NCI-H2196 treated with DMSO at 0.1 percent for 48 hours (cell line): ENCODE measurements around the gene KMT2A.
"Not testable (repeated sequence)": the region's sequence is repeated elsewhere in the genome, so short reads cannot be mapped to it uniquely, and the experiment has no call there.

Source experiments
- DNase-seq: peaks from one replicate; lab custom pipeline; 2025; ENCODE audit not compliant: unreplicated experiment; lab: John Stamatoyannopoulos, UW

KMT2A gene

DNA sequence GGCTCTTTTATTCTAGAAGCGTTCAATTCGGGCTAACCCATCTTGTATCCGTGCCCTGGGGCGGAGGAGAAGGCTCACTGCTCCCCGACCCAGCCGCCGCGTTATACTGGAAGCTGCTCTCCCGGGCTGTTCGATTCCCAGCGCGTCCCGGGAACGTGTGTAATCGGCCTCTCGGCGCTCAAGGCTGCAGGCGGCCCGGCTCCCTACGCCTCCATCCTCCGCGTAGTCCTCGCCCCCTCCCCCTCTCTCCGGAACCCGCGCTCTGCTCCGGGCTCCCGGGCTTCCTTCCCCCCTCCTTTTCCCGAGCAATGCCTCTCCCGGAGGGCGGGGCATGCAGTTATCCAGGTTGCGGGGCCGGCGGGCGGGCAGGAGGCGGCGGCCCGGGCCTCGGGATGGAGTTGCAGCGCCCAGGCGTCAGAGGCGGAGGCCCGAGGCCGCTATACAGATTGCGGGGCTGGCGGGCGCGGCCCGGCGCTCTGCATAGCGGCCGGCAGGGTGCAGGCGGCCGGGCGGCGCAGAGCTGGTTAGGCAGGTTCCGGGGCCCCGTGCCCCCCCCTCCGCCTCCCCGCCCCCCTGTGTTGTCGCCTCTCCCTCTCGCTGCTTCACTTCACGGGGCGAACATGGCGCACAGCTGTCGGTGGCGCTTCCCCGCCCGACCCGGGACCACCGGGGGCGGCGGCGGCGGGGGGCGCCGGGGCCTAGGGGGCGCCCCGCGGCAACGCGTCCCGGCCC is at the start of gene KMT2A:
Gene KMT2A, plus strand, starts transcription at position 600 of the 732 bp plus-strand sequence. Its CDS starts 21 bp downstream, at position 621.
- DNase-seq = peak; percentile 95

GRCh38 chr11:118396097-118396501 is 40.2 kb upstream of the KMT2A start:
- DNase-seq = no peak

GRCh38 chr11:118397448-118397847 is 38.8 kb upstream of the KMT2A start:
- no peak for DNase-seq

GRCh38 chr11:118398791-118399559 is 37.3 kb upstream of the KMT2A start:
- DNase-seq = no peak

DNA sequence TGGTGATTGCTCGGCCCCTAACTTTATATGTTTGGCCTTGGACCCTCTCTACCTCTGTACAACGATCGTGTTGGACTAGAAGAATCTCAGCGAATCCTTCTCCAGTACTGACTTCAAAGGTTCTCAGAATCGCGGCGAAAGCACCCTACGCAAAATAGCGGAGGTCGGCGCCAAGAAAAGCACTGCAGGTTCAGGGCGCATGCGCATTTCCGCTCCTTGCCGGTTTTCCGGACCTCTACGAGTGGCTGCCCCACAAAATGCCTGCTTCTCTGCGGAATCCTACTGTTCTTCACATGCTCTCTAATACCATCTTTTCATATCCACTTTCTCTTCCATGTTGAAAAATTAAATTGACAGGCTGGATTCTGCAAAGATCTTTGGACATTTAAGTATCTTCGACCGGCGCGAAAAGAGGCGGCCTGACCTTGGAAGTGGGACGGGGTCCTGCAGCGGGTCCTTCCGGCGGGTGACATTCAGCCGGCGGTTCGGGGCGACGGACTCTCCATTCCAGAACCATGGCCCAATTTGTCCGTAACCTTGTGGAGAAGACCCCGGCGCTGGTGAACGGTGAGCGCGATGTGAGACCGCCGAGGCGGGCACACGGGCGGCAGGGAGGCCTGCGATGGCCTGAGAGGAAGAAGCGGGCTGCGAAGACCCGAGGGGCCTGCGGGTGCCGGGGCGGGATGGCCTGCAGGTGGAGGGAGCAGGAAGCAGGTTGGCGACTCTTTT is 35.0 kb upstream of the KMT2A start, which contains the start of gene ATP5MG:
Gene ATP5MG, plus strand, starts transcription at position 456 of the 729 bp plus-strand sequence. Its CDS starts 60 bp downstream, at position 516.
- DNase-seq = peak; percentile 93

GRCh38 chr11:118401880-118402590 is 34.3 kb upstream of the KMT2A start:
- DNase-seq = no peak

DNA sequence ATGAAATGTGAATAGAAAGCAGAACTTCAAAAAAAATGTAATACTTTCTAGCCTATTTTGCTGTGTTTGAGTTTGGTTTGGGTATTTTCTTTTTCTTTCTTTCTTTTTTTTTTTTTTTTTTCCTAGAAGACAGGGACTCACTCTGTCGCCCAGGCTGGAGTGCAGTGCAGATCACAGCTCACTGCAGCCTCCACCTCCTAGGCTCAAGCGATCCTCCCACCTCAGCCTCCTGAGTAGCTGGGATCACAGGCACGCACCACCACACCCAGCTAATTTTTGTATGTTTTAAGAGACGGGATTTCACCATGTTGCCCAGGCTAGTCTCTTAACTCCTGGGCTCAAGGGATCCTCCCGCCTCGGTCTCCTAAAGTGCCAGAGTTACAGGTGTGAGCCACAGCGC is 33.7 kb upstream of the KMT2A start:
- not testable (repeated sequence) for DNase-seq

GRCh38 chr11:118406599-118407166 is 29.6 kb upstream of the KMT2A start:
- DNase-seq = peak; percentile 56

DNA sequence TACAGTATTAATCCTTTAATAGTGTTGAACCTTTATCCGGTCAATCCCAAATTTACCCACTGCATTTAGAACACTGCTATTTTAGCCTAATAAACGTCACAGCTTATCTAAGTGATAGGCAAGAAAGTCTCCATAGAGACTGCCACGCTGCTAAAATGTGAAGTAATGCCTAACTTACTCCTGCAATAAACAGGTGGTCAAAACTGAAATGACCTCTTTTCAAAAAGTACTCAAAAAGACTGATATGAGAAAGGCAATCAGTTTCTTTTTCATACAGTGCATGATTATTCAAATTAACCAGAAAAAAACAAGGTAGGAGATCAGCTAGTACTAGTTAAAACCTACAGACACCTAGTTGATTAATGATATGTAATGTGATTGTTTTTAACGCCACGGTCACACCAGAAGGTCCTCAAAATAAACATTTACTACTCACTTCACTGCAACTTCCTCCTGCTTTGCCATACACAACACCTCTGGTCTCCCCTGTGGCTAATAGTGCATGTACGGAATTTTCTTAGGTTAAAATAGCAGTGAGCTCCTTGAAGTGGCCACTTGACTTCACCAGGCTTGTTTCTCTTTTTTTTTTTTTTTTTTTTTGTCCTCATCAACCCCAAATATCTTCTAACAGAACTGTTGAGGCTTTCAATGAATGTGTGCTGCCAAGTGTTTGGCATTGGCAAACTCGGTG is 26.1 kb upstream of the KMT2A start:
- DNase-seq = no peak

DNA sequence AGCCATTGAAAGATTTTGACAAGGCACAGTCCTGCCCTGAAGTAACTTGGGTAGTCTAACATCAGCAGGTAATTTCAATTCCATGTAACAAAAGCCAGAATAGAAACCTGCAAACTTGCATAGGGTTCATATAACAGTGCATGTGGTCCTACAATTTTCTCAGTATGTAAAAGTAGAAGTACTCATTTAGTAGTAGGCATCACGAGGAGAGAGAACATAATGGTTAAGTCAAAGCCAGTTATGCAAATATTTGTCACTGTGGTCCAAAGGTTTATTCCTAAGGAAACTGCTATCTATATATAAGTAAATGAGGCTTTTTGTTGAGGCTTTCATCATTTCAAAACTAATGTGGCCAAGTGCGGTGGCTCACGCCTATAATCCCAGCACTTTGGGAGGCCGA is 24.8 kb upstream of the KMT2A start:
- DNase-seq = no peak

DNA sequence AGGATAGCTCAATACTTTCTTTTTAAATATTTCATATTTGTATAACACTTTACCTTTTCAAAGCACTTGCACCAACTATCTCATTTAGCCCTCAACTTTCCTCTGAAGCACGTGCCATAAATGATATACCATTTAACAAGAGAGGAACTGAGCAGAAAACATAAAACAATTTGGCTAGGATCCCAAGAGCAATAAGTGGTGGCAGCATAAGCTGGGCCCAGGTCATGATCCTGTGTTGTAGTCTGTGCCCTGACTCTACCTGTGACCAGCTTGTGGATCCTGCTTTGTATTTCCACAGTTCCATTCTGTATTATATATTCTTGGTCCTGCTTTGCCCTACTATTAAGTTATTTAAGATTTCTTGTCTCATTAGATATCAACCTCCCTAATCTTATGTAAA is 23.4 kb upstream of the KMT2A start:
- no peak for DNase-seq

GRCh38 chr11:118415062-118415738 is 21.1 kb upstream of the KMT2A start:
- DNase-seq = no peak

DNA sequence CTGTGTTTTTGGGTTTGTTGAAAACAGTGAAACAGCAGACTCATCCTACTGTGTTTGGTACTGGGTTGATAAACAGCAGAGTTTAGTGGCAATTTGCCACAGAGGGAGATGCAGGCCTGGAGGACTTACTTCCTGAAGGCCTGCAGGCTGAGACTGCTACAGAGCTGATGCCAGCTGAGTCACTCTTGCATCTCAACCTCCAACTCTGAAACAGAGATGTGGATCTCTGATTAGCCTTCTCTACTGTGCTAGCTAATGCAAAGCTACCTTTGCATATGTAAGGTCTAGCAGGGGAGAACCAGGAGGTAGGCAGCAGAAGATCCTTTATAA is 20.6 kb upstream of the KMT2A start:
- DNase-seq = peak; percentile 69

DNA sequence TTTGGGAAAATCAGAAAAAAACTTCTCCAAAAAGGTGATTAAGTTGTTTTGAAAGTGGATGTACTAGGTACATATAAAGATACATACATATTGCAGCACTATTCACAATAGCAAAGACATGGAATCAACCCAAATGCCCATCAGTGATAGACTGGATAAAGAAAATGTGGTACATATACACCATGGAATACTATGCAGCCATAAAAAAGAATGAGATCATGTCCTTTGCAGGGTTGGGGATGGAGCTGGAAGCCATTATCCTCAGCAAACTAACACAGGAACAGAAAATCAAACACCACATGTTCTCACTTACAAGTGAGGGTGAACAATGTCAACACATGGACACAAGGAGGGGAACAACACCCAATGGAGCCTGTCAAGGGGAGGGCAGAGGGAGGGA is 19.4 kb upstream of the KMT2A start:
- not testable (repeated sequence) for DNase-seq

DNA sequence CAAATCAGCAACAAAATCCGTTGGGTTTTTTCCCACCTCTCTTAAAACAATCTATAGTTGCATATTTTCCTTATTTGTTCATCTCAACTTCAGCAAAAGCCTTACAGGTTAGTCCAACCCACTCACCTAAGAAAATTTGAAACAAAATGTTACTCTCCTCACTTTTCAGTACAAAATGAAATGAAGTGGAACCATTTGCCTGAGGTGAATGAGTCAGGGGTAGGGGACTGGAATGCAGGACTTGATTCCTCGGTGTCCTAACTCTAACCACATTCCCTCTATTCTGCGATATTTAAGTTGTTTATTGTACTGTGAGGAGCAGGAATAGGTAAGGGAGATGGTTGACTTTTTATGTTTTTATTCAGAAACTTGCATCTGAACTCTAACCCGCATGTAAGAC is 18.5 kb upstream of the KMT2A start:
- DNase-seq = no peak

- no peak for DNase-seq
Observed at GRCh38 chr11:118418766-118419165, 17.5 kb upstream of the KMT2A start.

- DNase-seq = no peak
Observed at GRCh38 chr11:118427707-118428106, 8.6 kb upstream of the KMT2A start.

- DNase-seq = no peak
Observed at GRCh38 chr11:118430956-118431355, 5.3 kb upstream of the KMT2A start.

DNA sequence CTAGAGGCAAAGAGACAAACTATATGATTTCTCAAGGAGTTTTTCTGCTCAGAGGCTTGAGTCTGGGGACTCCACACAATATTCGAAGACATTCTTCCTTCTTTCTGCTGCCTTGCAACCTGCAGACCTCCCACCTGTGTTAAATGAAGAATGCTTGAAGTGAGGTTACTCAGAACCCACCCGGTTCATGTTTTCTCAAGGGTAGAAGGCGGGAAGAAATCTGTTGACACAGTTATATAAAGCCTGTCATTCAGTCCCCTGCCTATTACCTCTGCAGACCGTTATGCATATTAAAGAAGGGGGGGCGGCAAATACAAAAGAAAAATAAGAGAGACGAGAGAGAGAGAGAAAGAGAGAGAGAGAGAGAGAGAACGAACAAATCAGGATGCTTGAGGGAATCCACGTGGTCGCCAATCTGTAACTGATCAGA is 2.2 kb upstream of the KMT2A start:
- peak; percentile 29 for DNase-seq
